Muscle layer of colon (tissue), 2 donors: Measurements from ENCODE around the gene KRTAP1-3.

ENCODE experiments used
- H3K27ac ChIP-seq: one replicate; pipeline ENCODE4 v1.7.0; 2013; ENCODE audit warnings: low read depth, mild to moderate bottlenecking, low read length, moderate library complexity
- H3K27me3 ChIP-seq, 2 donors: one replicate each; pipeline ENCODE4 v1.7.0; 2013; ENCODE audit warnings: low read length in 2 of 2, mild to moderate bottlenecking in 2 of 2; ENCODE audit not compliant: insufficient read depth in 2 of 2, control insufficient read depth in 1 of 2
- H3K36me3 ChIP-seq: one replicate; pipeline ENCODE4 v1.7.0; 2013; ENCODE audit warnings: mild to moderate bottlenecking, low read length; ENCODE audit not compliant: insufficient read depth
- H3K4me1 ChIP-seq: one replicate; pipeline ENCODE4 v1.7.0; 2013; ENCODE audit warnings: mild to moderate bottlenecking, low read length; ENCODE audit not compliant: insufficient read depth
- H3K4me3 ChIP-seq, 2 donors: one replicate each; pipeline ENCODE4 v1.7.0; 2013; ENCODE audit warnings: low read length in 2 of 2, low read depth in 1 of 2, mild to moderate bottlenecking in 1 of 2, moderate library complexity in 1 of 2
- H3K9ac ChIP-seq: one replicate; pipeline ENCODE4 v1.7.0; 2013; ENCODE audit warnings: low read length
- H3K9me3 ChIP-seq: one replicate; pipeline ENCODE4 v1.7.0; 2013; ENCODE audit warnings: mild to moderate bottlenecking, low read length
- donor health status: abdominal sarcoma.
- donor health status: Adenocarcinoma of cecum.

The KRTAP1-3 gene

DNA sequence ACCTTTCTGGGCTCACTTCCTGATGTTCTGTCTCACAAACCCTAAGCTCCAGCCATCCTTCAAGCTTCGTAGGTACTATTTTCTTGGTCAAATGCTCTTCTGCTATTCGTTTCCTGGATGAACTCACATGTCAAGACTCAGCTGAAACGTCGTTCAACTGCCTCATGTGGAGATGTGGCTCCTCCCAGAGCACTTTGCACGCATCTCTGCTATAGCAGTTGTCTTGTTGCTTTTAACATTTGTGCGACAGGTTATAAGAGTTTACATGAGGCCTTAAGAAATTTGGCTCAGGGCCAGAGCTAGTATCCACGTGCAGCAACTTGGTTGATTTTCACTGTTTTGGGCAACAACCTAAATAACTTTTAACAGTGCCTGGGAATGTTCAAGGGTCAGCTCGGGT lies 47.8 kb downstream of the KRTAP1-3 start:
- H3K4me3 ChIP-seq = no peak overlapping the region
- no peaks in the 10 kb centered on the region for H3K27me3 ChIP-seq
- no peak overlapping the region for H3K27ac ChIP-seq
- no peaks in the 10 kb centered on the region for H3K4me1 ChIP-seq
- no peaks in the 10 kb centered on the region for H3K36me3 ChIP-seq
- H3K9me3 ChIP-seq = no peaks in the 10 kb centered on the region
- no peak overlapping the region for H3K9ac ChIP-seq

DNA sequence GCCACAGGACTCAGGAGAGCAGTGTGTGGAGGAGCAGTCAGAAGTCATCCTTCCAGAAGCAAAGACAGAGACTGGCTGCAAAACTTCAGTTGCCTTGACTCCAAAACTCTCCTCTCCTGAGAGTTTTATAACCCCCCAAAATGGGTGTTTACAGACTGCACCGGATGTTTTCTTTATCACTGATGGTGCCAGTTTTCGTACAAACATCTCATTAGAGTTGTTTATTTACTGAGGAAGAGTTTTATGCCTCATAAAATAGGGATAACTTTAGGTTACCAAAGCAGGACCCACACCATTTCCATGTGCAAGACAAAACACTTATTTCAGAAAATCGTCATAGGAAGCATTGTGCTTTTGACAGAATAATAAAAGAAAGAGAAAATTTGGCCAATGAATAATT lies 50.4 kb downstream of the KRTAP1-3 start, which contains the start of gene KRT40:
KRT40 (minus strand) TSS at position 101 of the 400 bp plus-strand sequence; CDS start at position 48, 53 bp downstream.
- H3K36me3 ChIP-seq = no peaks in the 10 kb centered on the region
- peaks cover 3% of the 10 kb centered on the region for H3K4me1 ChIP-seq
- H3K4me3 ChIP-seq = no peak within 1 kb of the TSS
- H3K27me3 ChIP-seq = no peaks in the 10 kb centered on the region
- no peak within 1 kb of the TSS for H3K9ac ChIP-seq
- H3K9me3 ChIP-seq = no peaks in the 10 kb centered on the region
- H3K27ac ChIP-seq = no peak within 1 kb of the TSS
